Measurements from ENCODE around the gene CTDSP2. TPM values are rescaled to one million over a fixed set of nuclear protein-coding genes. Genes with fewer than 3 reads are reported as not detected.
A peak's percentile ranks its signal among the peaks of the same experiment; 100 is the strongest.
"Not testable (repeated sequence)": the region's sequence is repeated elsewhere in the genome, so short reads cannot be mapped to it uniquely, and the experiment has no call there.

The CTDSP2 gene
- total RNA-seq, 4 donors from 2014 or later, result 66.0 to 116 (median 83.4) TPM

- TF ChIP-seq POLR2A (IDR thresholded peaks at IDR 0.05), result no peak
- Histone ChIP-seq H3K4me3 (no peak overlapping the region), H3K27ac (peak overlapping the region; percentile 1 to 70 (median 37)), H3K36me3 (peaks cover 0 to 75% of the 10 kb centered on the region in 2 donors), H3K4me1 (peaks cover 21 to 35% of the 10 kb centered on the region in 2 donors), H3K9me3 (no peaks in the 10 kb centered on the region), H3K27me3 (no peaks in the 10 kb centered on the region)
- intact Hi-C loops (cut with DNase I; ENCODE audit: low total_unique reads), result no loop called here
- DNase-seq (no peak), ATAC-seq (no peak)
- in situ Hi-C loops (cut with MboI; ENCODE audit: low sequenced_read_pairs in 4 of 4), result no loop called here
Observed at GRCh38 chr12:57821474-57822214, 24.9 kb downstream of the CTDSP2 start.

DNA sequence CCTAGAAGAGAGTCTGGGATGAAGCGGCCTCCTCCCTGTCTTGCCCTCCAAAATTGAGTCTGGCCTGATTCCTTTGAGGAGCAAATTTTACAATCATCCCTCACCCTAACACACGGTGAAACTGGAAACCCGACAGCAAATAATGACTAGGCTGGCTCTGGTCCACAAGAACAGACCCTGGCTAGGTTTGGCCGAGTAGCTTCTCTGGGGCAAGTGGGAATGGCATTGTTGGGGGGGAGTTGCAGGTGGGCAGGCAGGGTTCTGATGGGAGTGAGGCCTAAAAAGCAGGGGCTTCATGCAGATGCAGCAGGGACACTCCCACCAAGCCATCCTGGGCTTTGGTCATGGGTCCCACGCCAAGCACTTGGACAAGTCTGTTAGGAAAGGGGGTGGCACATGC lies 25.5 kb downstream of the CTDSP2 start:
- H3K4me1 ChIP-seq, result peaks cover 27 to 41% of the 10 kb centered on the region in 2 donors
- in situ Hi-C loops (cut with MboI; ENCODE audit: low sequenced_read_pairs in 4 of 4); H3K9me3 ChIP-seq; intact Hi-C loops (cut with DNase I; ENCODE audit: low total_unique reads); H3K27me3 ChIP-seq; ATAC-seq; H3K4me3 ChIP-seq; DNase-seq: not testable (repeated sequence)
- H3K27ac ChIP-seq, result peak overlapping the region in 3 of 4 donors; percentile 1 to 70 (median 53)
- H3K36me3 ChIP-seq, result peaks cover 0 to 69% of the 10 kb centered on the region in 2 donors

- H3K9me3 ChIP-seq; in situ Hi-C loops (cut with MboI; ENCODE audit: low sequenced_read_pairs in 4 of 4); ATAC-seq; H3K4me3 ChIP-seq; H3K27me3 ChIP-seq; intact Hi-C loops (cut with DNase I; ENCODE audit: low total_unique reads); DNase-seq: not testable (repeated sequence)
- peaks cover 33 to 50% of the 10 kb centered on the region in 2 donors for H3K4me1 ChIP-seq
- peaks cover 0 to 60% of the 10 kb centered on the region in 2 donors for H3K36me3 ChIP-seq
- peak overlapping the region in 3 of 4 donors; percentile 29 to 70 (median 53) for H3K27ac ChIP-seq
Observed at GRCh38 chr12:57820119-57820518, 26.4 kb downstream of the CTDSP2 start.

GRCh38 chr12:57817990-57818331 lies 28.6 kb downstream of the CTDSP2 start:
- Histone ChIP-seq H3K4me1 (peaks cover 40 to 49% of the 10 kb centered on the region in 2 donors), H3K36me3 (peaks cover 0 to 38% of the 10 kb centered on the region in 2 donors), H3K27ac (peak overlapping the region; percentile 40 to 70 (median 50))
- in situ Hi-C loops (cut with MboI; ENCODE audit: low sequenced_read_pairs in 4 of 4); H3K27me3 ChIP-seq; H3K4me3 ChIP-seq; DNase-seq; intact Hi-C loops (cut with DNase I; ENCODE audit: low total_unique reads); ATAC-seq; H3K9me3 ChIP-seq: not testable (repeated sequence)

- Histone ChIP-seq H3K27ac (peak overlapping the region; percentile 40 to 70 (median 50)), H3K27me3 (no peaks in the 10 kb centered on the region), H3K36me3 (peaks cover 0 to 37% of the 10 kb centered on the region in 2 donors), H3K4me3 (no peak overlapping the region), H3K9me3 (no peaks in the 10 kb centered on the region), H3K4me1 (peaks cover 35 to 44% of the 10 kb centered on the region in 2 donors)
- no peak for DNase-seq
- intact Hi-C loops (cut with DNase I; ENCODE audit: low total_unique reads), result no loop called here
- in situ Hi-C loops (cut with MboI; ENCODE audit: low sequenced_read_pairs in 4 of 4), result no loop called here
- ATAC-seq, result no peak
- TF ChIP-seq POLR2A (IDR thresholded peaks at IDR 0.05) (no peak), CTCF (IDR thresholded peaks at IDR 0.05 in 4 of 5, conservative IDR thresholded peaks at IDR 0.05 in 1 of 5) (no peak)
Observed at GRCh38 chr12:57817261-57817989, 29.1 kb downstream of the CTDSP2 start.

DNA sequence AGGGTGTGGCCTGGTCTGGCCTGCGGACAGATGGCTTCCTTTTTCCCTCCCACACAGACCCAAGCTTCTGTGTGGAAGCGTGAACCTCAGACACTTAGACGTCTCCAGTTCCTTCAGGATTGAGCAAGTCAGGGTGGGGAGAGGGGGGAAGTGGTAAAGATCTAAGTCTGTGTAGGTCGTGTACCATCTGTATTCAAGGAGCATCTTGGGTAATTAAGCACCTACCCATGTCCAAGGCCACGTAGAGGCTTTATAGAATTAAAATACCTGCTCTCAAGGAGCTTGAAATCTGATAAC lies 29.7 kb downstream of the CTDSP2 start:
- ATAC-seq (peak; percentile 25 to 57), DNase-seq (peak in 1 of 2 donors; percentile 63)
- peak overlapping the region; percentile 40 to 70 (median 50) for H3K27ac ChIP-seq
- H3K27me3 ChIP-seq, result no peaks in the 10 kb centered on the region
- H3K4me3 ChIP-seq, result no peak overlapping the region
- intact Hi-C loops (cut with DNase I; ENCODE audit: low total_unique reads) (no loop called here), in situ Hi-C loops (cut with MboI; ENCODE audit: low sequenced_read_pairs in 4 of 4) (no loop called here)
- peaks cover 0 to 37% of the 10 kb centered on the region in 2 donors for H3K36me3 ChIP-seq
- peaks cover 33 to 37% of the 10 kb centered on the region in 2 donors for H3K4me1 ChIP-seq
- TF ChIP-seq POLR2A (IDR thresholded peaks at IDR 0.05), result no peak
- TF ChIP-seq CTCF (IDR thresholded peaks at IDR 0.05 in 4 of 5, conservative IDR thresholded peaks at IDR 0.05 in 1 of 5), result no peak
- no peaks in the 10 kb centered on the region for H3K9me3 ChIP-seq
